ENCODE measurements around the gene SYNJ2.

Gene SYNJ2

DNA sequence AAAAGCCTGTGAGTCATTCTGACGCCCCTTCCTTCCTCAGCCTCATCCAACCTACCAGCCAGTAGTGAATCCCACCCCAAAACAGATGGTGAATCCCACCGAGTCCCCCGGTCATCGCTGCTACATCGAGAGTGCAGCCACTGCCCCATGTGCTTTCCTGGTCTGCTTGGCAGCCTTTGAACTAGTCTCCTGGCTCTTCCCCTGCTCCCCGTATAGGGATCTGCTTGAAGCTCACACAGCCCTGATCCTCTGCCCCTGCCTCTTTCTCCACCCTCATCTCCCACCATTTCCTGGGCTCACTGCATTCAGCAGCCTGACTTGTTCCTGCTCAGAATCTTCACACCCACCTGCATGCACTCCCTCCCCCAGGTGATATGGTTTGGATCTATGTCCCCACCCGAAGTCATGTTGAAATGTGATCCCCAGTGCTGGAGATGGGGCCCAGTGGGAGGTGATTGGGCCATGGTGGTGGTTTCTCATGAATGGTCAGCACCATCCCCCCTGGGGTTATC lies 14.6 kb downstream of the SYNJ2 start:
- in situ Hi-C loops (cut with MboI; ENCODE audit: low sequenced_read_pairs) = no loop called here

DNA sequence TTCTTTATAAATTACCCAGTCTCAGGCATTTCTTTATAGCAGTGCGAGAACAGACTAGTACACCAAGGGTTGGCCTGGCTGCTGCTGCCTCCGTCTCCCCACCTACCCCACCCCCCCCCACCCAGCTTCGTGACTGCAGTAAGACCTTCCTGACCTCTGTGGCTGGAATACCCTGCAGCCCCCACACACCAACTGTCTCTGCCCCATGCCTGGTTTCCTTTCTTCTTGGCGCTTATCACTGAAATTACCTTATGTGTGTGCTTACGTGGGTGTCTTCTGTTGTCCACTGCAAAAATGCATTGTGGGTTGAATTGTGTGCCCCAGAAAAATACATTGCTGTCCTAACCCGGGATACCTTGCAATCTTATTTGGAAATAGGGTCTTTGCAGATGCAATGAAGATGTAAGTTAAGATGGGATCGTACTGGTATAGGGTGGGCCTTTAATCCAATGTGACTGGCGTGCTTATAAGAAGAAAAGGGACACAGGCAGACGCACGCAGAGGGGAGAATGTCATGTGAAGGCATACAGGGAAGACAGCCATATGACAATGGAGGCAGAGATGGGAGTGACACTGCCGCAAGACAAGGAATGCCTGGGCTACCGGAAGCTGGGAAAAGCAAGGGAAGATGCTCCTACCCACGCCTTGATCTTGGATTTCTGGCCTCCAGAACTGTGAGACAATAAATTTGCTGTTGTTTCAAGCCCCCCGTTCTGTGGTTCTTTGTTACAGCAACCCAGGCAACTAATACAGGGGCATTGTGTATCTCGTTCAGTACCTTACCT lies 15.4 kb downstream of the SYNJ2 start:
- in situ Hi-C loops (cut with MboI; ENCODE audit: low sequenced_read_pairs) = no loop called here

DNA sequence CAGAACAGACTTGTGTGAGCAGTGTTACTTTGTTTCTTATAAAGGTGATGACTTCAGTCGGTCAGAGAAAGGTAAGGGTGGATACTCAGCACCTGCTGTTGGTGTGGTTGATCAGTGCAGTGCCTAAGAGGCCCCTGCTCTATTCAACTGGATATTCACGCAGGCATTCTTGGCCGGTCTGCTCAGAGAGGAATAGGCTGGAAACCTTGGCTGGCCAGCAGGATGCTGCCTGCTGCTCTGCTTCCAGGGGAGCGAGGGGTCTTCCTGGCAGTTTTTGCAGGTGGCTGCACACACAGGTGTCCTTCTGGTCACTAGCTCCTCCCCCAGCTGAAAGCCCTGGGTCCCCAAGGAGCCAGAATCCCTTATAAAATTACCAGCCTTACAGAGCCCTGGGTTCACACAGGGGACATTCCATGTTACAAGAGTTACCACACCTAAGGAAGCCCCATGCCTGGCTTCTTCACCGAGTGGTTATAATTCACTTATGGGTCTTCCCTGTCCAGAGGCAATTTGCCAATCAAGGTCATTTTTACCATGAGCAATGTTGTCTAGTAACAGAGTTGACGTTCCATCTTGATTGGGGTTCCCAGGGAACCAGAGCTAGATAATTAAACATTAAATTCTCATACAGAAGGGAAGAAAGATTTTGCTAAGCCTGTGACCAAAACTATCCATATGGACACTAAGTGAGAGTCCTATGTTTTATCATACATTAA lies 16.4 kb downstream of the SYNJ2 start:
- in situ Hi-C loops (cut with MboI; ENCODE audit: low sequenced_read_pairs) = no loop called here

DNA sequence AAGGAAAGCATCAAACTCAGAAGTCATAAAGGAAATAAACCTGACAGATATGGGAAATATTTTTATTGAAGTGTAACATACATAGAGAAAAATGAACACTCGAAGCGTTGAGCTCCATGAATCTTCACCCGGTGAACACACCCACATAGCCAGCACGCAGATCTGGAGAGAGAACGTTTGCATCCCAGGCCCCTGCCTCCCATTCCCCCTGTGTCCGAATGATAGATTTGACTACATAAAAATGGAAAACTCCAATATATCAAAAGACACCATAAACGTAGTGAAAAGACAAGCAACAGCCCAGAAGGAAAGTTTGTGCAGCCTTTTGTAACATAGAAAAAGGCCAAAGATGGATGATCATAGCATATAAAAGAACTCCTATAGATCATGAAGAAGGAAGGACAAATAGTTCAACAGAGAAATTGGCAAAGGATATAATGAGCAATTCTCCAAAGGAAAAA lies 17.1 kb downstream of the SYNJ2 start:
- in situ Hi-C loops (cut with MboI; ENCODE audit: low sequenced_read_pairs) = no loop called here

DNA sequence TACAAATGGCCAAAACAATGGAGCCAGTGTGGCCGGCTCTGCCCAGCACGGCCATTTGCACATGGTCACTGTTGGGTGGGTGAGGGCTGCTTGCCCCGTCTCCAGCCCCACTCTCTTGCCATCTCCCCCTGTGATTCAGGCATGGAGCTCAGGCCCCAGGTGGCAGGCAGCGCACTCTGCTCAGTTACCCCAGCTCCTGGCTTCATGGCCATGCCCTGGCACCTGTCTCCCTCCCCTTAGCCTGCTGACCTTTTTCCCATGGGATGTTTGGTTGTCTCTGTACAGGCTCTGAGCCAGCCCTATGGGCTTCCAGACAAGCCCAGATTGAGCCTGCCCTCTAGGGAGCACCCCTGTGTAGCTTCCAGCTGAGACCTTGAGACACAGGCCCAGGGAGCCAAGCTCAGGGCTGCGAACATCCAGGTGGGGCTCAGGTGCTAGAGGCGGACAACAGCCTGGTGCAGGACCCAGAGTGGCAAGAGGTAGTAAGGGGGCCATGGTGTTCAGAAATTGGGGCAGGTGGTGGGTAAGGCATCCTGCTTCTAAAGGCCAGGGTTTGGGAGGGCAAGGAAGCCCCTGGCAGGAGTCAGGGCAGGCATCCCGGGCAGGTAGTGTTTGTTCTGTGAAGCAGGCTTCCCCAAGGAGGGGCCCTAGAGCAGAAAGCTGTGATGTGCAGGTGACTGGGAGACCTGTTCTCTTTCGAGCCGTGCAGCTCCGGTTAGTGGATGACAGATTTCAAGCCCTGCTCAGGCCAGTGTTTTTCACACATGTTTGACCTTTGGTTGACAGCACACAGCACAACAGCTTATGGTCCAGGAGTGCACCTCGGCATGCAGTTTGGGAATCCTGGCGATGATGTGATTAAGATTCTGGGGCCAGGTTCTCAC lies 17.7 kb downstream of the SYNJ2 start:
- in situ Hi-C loops (cut with MboI; ENCODE audit: low sequenced_read_pairs) = no loop called here

DNA sequence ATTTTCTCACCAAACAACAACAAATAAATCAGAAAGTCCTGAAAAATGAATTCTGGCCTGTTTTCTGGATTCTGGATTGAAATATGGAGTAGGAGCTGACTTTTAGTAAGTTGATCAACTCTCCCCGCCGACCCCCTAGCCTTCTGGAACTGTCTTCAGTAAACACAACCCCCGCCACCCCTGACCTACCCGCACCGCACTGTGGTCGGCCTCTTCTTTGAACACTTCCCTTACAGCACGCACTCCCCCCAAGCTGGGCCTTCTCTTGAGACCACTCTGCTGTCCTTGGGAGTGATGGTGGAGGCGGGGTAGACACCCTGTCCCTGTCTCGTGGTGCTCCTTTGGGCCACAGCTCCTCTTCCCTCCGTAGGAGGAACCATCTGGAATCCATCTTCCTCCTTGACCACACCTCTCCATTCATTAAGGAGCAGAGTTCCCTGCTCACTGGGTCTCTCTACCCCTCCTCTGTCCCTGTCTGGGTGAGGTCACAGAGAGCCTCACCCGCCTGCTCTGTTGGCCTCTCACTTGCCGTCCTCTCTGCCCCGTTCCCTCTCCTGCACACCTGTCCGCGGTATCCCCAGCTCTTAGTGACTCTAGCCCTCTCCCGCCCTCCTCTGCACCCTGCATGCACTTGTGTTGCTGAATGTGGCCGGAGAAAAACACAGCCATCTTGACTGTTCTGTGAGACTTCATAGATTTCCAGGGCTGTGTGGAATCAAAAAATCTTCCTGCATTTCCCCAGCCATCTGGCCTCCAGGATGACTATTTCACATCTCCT lies 19.1 kb downstream of the SYNJ2 start:
- in situ Hi-C loops (cut with MboI; ENCODE audit: low sequenced_read_pairs) = no loop called here

DNA sequence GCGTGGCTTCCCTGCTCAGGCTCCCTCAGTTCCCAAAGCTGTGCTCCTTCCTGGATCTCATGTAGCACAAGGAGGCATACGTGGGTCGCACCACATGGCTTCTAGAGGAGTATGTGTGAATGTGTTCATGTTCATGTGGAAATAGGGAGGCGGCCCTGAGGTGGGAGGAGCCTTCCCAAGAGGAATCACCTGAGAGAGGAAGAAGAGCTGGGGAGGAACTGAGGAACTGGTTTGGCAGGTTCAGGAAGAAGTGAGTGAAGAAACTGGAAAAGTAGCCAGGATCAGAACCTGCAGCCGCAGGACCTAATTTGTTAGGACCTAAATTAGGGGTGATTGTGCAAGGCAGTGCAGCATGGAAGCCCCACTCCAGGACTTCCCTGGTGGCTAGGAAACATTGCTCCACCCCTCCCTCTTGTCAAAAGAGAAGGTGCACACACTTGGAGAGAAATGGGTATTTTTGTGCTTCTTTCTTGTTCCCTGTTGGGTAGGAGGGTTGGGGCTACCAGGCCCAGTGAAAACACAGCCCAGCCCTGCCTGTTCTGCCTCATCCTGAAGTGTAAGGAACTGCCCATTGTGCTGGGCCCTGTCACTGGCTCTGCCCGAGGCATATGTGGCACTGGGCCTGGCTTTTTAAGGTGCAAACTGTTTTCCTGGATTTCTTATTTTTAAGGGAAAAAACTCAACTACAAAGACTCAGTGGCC lies 20.7 kb downstream of the SYNJ2 start:
- in situ Hi-C loops (cut with MboI; ENCODE audit: low sequenced_read_pairs) = no loop called here

DNA sequence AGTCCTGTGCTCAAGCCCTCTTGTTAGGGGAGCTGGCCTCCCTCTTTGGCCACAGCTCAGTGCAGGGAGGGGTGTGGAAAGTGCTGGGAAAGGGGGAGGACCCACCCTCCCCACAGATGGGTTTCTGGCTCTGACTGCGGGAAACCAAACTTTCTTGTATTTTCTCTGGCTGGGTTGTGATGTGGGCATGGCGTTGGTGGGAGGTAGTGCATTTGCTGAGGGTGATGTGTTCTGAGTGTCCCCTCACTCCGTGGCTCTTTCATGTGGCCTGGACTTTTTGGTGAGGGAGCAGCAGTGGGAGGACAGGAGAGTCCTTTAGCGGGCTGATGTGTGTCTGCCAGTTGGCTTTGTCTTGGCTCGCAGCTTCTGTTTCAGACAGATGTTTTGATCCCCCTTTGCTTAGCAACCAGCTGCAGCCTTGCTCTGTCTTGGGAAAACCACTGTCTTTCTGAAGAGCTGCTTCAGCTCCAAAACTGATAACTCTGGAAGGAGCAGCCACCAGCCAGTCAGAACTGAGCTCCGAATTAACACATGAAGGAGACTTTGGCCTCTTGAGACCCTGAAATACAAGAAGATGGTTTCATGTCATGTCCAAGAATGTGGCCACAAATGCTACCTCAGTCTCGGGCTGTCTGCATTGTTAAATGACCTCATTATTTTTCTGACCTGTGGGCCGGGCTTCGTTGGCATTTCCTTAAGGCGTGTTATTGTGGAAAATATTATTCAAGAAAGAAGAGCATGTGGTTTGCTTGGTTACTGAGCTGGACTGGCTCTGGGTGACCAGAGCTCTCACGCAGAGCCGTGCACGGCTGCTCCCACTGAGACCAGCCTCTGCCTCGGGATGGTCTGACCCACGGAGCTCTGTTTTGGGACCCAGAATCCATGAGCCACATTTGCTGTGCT lies 21.5 kb downstream of the SYNJ2 start:
- in situ Hi-C loops (cut with MboI; ENCODE audit: low sequenced_read_pairs) = no loop called here

DNA sequence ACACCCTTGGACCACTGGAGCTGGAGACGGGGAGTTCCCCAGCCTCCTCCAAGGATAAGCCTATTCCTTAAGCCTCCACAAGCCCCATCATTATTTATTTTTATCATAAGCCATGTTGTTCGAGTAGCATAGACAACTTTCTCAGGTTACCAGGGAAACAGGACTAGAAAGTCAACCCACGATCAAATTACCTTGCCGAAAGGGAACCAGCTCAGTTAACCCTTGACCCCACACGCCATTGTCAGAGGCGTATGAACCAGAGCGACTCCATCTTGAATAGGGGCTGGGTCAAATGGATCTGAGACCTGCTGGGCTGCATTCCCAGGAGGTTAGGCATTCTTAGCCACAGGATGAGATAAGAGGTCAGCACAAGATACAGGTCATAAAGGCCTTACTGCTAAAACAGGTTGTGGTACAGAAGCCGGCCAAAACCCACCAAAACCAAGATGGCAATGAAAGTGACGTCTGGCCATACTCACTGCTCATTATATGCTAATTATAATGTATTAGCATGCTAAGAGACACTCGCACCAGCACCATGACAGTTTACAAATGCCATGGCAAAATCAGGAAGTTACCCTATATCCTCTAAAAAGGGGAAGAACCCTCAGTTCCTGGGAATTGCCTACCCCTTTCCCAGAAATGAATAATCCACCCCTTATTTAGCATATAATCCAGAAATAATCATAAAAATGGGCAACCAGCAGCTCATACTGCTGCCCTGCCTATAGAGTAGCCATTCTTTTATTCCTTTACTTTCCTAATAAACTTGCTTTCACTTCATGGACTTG lies 22.4 kb downstream of the SYNJ2 start:
- in situ Hi-C loops (cut with MboI; ENCODE audit: low sequenced_read_pairs) = no loop called here

DNA sequence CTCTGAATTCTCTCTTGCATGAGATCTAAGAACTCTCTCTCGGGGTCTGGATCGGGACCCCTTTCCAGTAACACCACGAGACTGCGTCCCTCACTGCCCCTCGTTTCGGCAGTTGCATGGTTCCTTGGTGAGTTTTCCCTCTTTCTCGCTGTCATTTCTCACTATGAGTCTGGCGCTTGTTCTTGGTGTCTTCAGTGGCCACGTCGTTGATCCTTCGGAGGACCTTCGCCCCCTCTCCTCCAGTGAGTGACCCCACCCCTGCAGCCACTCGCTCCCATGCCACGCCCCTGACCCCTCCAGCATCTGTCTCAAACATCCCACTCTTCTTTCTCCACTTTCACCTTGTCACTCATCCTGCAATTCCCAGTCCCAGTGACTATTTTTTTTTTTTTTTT lies 23.0 kb downstream of the SYNJ2 start:
- in situ Hi-C loops (cut with MboI; ENCODE audit: low sequenced_read_pairs) = no loop called here

DNA sequence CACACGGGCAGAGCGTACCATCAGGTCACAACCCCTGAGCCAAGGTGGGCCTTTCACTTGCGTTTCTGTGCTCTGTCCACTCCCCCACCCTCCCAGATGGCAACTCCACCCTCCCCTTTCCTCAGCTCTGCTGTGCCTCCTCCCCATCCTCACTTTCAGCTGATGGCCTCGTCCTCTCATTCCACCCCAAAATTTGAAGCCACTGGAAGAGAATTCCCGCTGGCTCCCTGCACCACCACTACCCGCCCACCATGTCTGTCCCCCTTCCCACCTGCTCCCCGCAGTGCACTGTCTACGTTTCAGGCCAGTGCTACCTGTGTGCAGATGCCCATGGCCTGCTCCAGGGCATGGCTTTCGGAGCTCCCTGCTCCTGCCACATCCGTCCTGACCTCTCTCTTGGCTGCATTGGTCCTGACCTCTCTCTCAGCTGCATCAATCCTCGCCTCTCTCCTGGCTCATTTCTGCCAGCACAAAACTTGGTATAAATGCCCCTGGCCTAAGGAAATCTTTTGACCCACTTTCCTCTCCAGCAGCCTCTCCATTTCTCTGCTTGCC lies 24.0 kb downstream of the SYNJ2 start:
- in situ Hi-C loops (cut with MboI; ENCODE audit: low sequenced_read_pairs) = no loop called here

DNA sequence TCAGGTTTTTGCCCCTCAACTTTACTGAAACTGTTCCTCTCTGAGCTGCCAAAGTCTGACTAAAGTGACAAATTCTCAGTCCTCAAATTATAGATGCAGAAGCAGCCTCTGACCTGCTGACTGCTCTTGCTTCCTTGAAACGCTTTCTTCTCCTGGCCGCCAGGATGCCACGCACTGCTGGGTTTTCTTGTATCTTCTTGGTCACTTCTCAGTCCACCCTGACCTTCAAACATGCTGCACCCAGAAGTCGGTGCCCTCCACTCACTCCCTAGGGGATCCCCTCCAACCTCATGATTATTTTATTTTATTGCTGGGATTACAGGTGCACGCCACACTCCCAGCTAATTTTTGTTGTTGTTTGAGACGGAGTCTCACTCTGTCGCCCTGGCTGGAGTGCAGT lies 24.7 kb downstream of the SYNJ2 start:
- in situ Hi-C loops (cut with MboI; ENCODE audit: low sequenced_read_pairs) = no loop called here

DNA sequence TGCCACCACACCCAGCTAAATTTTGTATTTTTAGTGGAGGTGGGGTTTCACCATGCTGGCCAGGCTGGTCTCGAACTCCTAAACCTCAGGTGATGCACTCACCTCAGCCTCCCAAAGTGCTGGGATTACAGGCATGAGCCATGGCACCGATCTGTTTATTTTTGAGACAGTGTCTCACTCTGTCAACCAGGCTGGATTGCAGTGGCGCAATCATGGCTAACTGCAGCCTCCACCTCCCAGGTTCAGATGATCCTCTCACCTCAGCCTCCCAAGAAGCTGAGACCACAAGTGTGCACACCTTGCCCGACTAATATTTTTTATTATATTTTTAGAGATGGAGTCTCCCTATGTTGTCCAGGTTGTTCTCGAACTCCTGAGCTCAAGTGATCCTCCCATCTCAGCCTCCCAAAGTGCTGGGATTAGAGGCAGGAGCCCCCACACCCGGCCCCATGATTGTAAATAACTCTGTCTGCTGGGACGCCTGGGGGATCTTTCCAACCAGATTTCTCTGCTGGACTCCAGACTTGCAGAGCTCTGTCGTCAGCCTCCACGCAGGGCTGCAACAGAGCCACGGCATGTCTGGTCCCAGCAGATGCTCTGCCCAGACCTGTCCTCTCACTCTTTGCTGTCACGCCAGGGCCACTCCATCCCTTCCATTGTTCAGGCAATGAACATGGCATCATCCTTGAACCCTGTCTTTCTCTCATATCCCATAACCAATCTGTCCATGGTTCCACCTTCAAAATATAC lies 25.3 kb downstream of the SYNJ2 start:
- in situ Hi-C loops (cut with MboI; ENCODE audit: low sequenced_read_pairs) = no loop called here

DNA sequence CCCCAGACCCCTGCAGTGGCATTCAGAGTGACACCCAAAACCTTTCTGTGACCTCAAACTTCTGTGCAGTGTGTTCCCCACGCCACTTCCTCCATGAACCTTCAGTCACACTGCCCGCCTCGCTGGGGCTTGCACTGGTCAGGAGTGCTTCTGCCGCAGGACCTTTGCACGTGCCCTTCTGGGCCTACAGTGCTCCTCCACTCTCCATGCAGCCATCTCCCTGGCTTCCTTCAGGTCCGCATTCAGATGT lies 27.1 kb downstream of the SYNJ2 start:
- in situ Hi-C loops (cut with MboI; ENCODE audit: low sequenced_read_pairs) = no loop called here

DNA sequence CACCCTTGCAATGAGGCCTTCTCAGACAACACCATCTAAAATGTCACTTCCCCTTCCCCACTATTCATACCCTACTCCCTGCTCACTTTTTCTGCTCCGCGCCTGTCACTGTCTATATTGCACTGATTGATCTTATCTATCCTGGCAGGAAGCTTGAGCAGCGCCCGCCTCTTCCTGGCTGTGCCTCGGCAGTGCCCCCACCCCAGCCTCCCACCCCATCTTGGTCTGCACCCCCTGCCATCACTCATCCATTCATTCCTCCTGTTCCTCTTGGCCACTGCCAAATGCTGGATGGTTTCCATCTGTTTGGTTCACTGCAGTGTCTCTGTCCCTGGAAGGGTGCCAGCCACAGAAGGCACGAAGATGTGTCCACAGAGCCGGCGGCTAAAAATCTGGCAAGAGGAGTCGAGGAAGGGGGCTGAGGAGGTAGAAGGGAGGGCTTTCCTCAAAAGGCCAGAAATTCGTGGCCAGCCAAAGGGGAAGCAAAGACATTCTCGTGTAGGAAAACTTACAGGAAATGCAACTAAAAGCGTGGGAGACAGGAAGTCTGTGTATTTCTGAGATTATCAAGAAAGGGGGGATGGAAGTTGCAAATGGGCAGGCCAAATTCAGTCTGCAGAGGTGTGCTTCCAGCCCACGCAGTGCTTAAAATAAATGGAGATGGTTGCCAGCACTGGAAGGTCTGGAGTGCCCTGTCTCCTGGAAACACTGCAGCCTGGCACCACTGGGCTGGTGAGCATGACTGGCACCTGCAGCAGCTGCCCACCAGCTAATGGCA lies 27.6 kb downstream of the SYNJ2 start:
- in situ Hi-C loops (cut with MboI; ENCODE audit: low sequenced_read_pairs) = no loop called here

DNA sequence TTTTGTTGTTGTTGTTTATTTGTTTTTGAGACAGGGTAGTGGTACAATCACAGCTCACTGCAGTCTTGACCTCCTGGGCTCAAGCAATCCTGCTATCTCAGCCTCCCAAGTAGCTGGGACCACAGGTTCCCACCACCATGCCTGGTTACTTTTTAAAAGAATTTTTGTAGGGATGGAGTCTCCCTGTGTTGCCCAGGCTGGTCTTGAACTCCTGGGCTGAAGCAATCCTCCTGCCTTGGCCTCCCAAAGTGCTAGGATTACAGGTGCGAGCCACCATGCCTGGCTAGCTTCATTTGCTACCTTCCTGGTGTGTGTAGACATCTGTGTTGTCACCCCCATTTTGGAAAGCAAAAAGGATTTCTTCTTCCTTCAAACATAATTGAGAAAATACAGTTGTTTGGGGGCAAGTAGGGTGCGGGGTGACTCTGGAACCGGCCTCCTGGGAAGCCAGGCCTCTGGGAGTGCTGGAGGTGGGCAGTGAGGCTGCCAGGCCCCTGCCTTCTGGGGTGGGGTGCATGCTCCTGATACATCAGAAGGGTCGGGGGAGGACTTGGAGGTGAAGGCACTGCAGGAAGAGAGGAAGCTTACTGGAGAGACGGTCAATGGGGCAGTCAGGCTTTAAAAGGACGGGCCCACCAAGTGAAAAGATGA lies 28.4 kb downstream of the SYNJ2 start:
- in situ Hi-C loops (cut with MboI; ENCODE audit: low sequenced_read_pairs) = no loop called here
